HCT116 (cell line): ENCODE data around the gene TAMALIN. TPM values are rescaled to one million over a fixed set of nuclear protein-coding genes. Genes with fewer than 3 reads are reported as not detected.

ENCODE experiments used
- ATAC-seq: fragments of 200-7000 bp; cut with Tn5 transposase; 2 replicates; pipeline ENCODE4 v1.9.1; 2020; ENCODE audit warnings: mild to moderate bottlenecking, moderate library complexity
- BruUV-seq: library from RNA; stranded (reverse); fragments of 400-500 nt; replicated peaks from 2 replicates; lab custom pipeline; 2021; lab: Mats Ljungman, UMichigan
- CTCF ChIA-PET: fragments of 300-600 bp; sonication (Branson Sonifier 250); formaldehyde crosslinking; loops from one replicate; lab custom pipeline; 2021; ENCODE audit warnings: antibody characterized with exemption; lab: Charles Lee
- POLR2A ChIA-PET: fragments of 300-600, 350-600 bp; sonication (Branson Sonifier 250); formaldehyde crosslinking; loops from one replicate; lab custom pipeline; 2021; ENCODE audit warnings: antibody characterized with exemption; lab: Charles Lee
- RAD21 ChIA-PET, 2 experiments: fragments of 300-600 bp; sonication (Branson Sonifier 250); formaldehyde crosslinking; loops; one replicate each; lab custom pipeline; 2023; ENCODE audit warnings: low total read pairs in 2 of 2; ENCODE audit not compliant: uncharacterized antibody in 2 of 2, unreplicated experiment in 2 of 2, low non-redundant PET in 1 of 2; lab: Charles Lee
- DNase-seq: peaks from one replicate; pipeline ENCODE4 v3.0.0-alpha.2; 2010; ENCODE audit warnings: low read depth, low spot score
- H2AFZ ChIP-seq: fragments of 200-600 bp; shearing (Covaris generic), sonication (generic); 2 replicates; pipeline ENCODE4 v1.6.1; 2017; ENCODE audit warnings: low read depth, mixed run types, mixed read lengths, antibody characterized with exemption, low read length; ENCODE audit not compliant: poor library complexity, severe bottlenecking
- H3K27ac ChIP-seq: 2 replicates; pipeline ENCODE4 v1.5.1; 2012; ENCODE audit warnings: low read depth, low read length
- H3K27me3 ChIP-seq: fragments of 200-600 bp; sonication (generic); 2 replicates; pipeline ENCODE4 v1.6.1; 2016; ENCODE audit warnings: mixed run types, low read length, mixed read lengths; ENCODE audit not compliant: insufficient read depth
- H3K36me3 ChIP-seq, 2 experiments: fragments of 200-500 bp in 1 of 2; fragments of 200-600 bp in 1 of 2; sonication (Bioruptor generic) in 1 of 2; sonication (generic) in 1 of 2; 2 replicates each; pipeline versions ENCODE4 v1.5.1 to v1.6.1; 2014 to 2016; ENCODE audit warnings: low read length in 2 of 2, inconsistent platforms in 1 of 2, mixed read lengths in 1 of 2, mixed run types in 1 of 2; ENCODE audit not compliant: insufficient read depth in 2 of 2, control insufficient read depth in 1 of 2
- H3K4me1 ChIP-seq, 2 experiments: fragments of 200-600 bp in 1 of 2; sonication (generic) in 1 of 2; 2 replicates each; pipeline versions ENCODE4 v1.5.1 to v1.6.1; 2012 to 2017; ENCODE audit warnings: low read length in 2 of 2, inconsistent platforms in 1 of 2, mild to moderate bottlenecking in 1 of 2, mixed read lengths in 1 of 2, mixed run types in 1 of 2, moderate library complexity in 1 of 2; ENCODE audit not compliant: insufficient read depth in 2 of 2, control insufficient read depth in 1 of 2
- H3K4me2 ChIP-seq: fragments of 200-600 bp; sonication (generic); 2 replicates; pipeline ENCODE4 v1.6.1; 2017; ENCODE audit warnings: mixed run types, low read length, mixed read lengths
- H3K4me3 ChIP-seq, 2 experiments: fragments of 200-600 bp in 1 of 2; sonication (generic) in 1 of 2; replicated peaks in 1 of 2; 2 replicates each; pipeline ENCODE4 v1.5.1; 2011 to 2016; ENCODE audit warnings: low read length in 2 of 2, control low read depth in 1 of 2, low read depth in 1 of 2, mild to moderate bottlenecking in 1 of 2, mixed read lengths in 1 of 2, mixed run types in 1 of 2
- H3K79me2 ChIP-seq: fragments of 200-600 bp; sonication (generic); 2 replicates; pipeline ENCODE4 v1.6.1; 2017; ENCODE audit warnings: mild to moderate bottlenecking, mixed run types, low read length, moderate library complexity, mixed read lengths; ENCODE audit not compliant: insufficient read depth
- H3K9ac ChIP-seq: fragments of 200-600 bp; sonication (generic); 2 replicates; pipeline ENCODE4 v1.6.1; 2016; ENCODE audit warnings: low read length, mixed read lengths
- H3K9me2 ChIP-seq: fragments of 200-600 bp; sonication (generic), shearing (Covaris generic); 2 replicates; pipeline ENCODE4 v1.6.1; 2017; ENCODE audit warnings: mixed run types, mild to moderate bottlenecking, moderate library complexity; ENCODE audit not compliant: insufficient read depth
- H3K9me3 ChIP-seq, 2 experiments: fragments of 200-500 bp in 1 of 2; fragments of 200-600 bp in 1 of 2; sonication (Bioruptor generic) in 1 of 2; sonication (generic) in 1 of 2; 2 replicates each; pipeline ENCODE4 v1.6.1; 2014 to 2017; ENCODE audit warnings: low read length in 2 of 2, mixed read lengths in 2 of 2, inconsistent platforms in 1 of 2, low read depth in 1 of 2, mild to moderate bottlenecking in 1 of 2, mixed run types in 1 of 2, moderate library complexity in 1 of 2; ENCODE audit not compliant: control insufficient read depth in 1 of 2, insufficient read depth in 1 of 2
- H4K20me1 ChIP-seq: fragments of 200-600 bp; sonication (generic), shearing (Covaris generic); 2 replicates; pipeline ENCODE4 v1.6.1; 2017; ENCODE audit warnings: mixed run types, mild to moderate bottlenecking, moderate library complexity; ENCODE audit not compliant: insufficient read depth
- CBX3 ChIP-seq: IDR thresholded peaks from 2 replicates; pipeline ENCODE4 v1.6.1; 2012; ENCODE audit warnings: low read depth
- CEBPB ChIP-seq: IDR thresholded peaks from 2 replicates; pipeline ENCODE4 v1.6.1; 2012; ENCODE audit warnings: low read depth
- EGR1 ChIP-seq: IDR thresholded peaks from 2 replicates; pipeline ENCODE4 v1.6.1; 2012; ENCODE audit warnings: low read depth
- ELF1 ChIP-seq: IDR thresholded peaks from 2 replicates; pipeline ENCODE4 v1.6.1; 2012; ENCODE audit warnings: low read depth, borderline replicate concordance
- EZH2phosphoT487 ChIP-seq: fragments of 200-600 bp; IDR thresholded peaks from 2 replicates; pipeline ENCODE4 v1.6.1; 2018; ENCODE audit warnings: antibody characterized with exemption, borderline replicate concordance
- FOSL1 ChIP-seq: IDR thresholded peaks from 2 replicates; pipeline ENCODE4 v1.6.1; 2012; ENCODE audit warnings: low read depth
- JUND ChIP-seq: IDR thresholded peaks from 2 replicates; pipeline ENCODE4 v1.6.1; 2012
- POLR2AphosphoS5 ChIP-seq: IDR thresholded peaks from 2 replicates; pipeline ENCODE4 v1.6.1; 2011; ENCODE audit warnings: mild to moderate bottlenecking, low read depth, low read length, moderate library complexity
- RAD21 ChIP-seq: IDR thresholded peaks from 2 replicates; pipeline ENCODE4 v1.6.1; 2012; ENCODE audit warnings: low read depth, mild to moderate bottlenecking
- SP1 ChIP-seq: IDR thresholded peaks from 2 replicates; pipeline ENCODE4 v1.6.1; 2012; ENCODE audit warnings: low read depth
- TCF7L2 ChIP-seq: IDR thresholded peaks from 2 replicates; pipeline ENCODE4 v1.7.0; 2011; ENCODE audit warnings: borderline replicate concordance, inconsistent platforms; ENCODE audit not compliant: insufficient read depth, insufficient read length; ENCODE audit errors: extremely low read depth
- ZNF274 ChIP-seq: fragments of 200-500 bp; sonication (Bioruptor generic); IDR thresholded peaks from 2 replicates; pipeline ENCODE4 v1.6.1; 2014; ENCODE audit warnings: mild to moderate bottlenecking, low read depth, low read length, inconsistent platforms
- intact Hi-C: fragments of 100-400 bp; cut with micrococcal nuclease; formaldehyde crosslinking; loops from 2 replicates; pipeline ENCODE4 v1.10.0; 2022
- total RNA-seq: library from RNA; stranded (reverse); gene quantifications from one replicate; pipeline ENCODE4 v1.2.1, GENCODE V29; 2021; ENCODE audit not compliant: unreplicated experiment

The TAMALIN gene
- total RNA-seq, 1 experiment from 2014 or later: 1.1 TPM

DNA sequence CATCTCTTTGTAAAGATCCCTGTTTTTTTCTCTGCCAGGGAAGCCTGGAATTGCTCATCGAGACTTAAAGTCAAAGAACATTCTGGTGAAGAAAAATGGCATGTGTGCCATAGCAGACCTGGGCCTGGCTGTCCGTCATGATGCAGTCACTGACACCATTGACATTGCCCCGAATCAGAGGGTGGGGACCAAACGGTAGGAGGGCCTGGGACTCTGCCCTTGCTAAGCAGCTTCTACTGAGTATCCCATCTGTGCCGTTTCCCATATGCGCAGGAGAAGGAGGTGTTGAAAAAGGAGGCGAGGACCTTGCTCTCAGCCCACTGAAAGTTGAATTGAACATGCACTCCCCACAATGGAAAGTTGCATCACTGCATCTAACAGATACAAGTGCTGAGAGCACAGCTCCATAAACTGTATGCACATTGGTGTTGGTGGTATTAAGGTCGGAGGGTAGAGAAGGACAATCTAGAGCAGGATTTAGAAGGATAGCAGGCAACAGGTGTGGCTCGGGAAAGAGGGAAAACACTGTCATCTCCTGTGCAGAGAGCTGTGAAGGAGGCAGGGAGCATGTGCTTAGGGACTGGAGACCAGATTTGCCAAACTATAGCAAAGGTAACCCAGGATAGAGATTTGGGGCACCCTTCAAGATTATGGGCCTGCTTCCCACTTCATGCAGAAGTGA is 21.5 kb upstream of the TAMALIN start:
- ATAC-seq: no peak
- CTCF ChIA-PET: interaction anchor here (1.0 kb wide), 1 partner anchor 135 kb away, joined by 3 read pairs; no protein-coding TSS in a partner anchor

DNA sequence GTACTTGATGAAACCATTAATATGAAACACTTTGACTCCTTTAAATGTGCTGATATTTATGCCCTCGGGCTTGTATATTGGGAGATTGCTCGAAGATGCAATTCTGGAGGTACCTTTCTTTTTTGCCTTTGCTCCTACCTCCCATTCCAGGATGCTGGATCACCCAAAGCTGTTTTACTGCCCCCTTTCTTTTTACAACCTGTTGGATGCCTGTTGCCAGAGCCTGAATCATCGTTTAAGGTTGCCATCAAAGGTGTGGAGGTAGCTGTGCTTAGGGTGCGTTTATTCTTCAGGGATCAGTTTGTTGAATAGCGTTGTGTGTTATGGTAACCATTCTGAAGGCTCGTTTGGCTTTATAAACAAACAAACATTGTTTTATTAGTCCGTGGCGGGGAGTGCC is 19.9 kb upstream of the TAMALIN start:
- Histone ChIP-seq H3K9ac (no peak overlapping the region), H3K9me3 (no peaks in the 10 kb centered on the region), H3K27me3 (no peaks in the 10 kb centered on the region), H3K9me2 (no peaks in the 10 kb centered on the region), H3K36me3 (peaks cover 28 to 32% of the 10 kb centered on the region in 2 experiments; a peak in 3 of 4 replicates), H3K4me2 (no peak overlapping the region), H3K27ac (no peak overlapping the region), H4K20me1 (no peaks in the 10 kb centered on the region), H2AFZ (no peak overlapping the region), H3K4me1 (no peaks in the 10 kb centered on the region), H3K4me3 (no peak overlapping the region), H3K79me2 (no peaks in the 10 kb centered on the region)
- ATAC-seq (no peak), DNase-seq (no peak)
- ChIA-PET CTCF (no interaction called here), POLR2A (no interaction called here), RAD21 (no interaction called here)
- TF ChIP-seq RAD21 (no peak), FOSL1 (no peak), TCF7L2 (no peak), CEBPB (no peak), ELF1 (no peak), EZH2phosphoT487 (no peak), SP1 (no peak), JUND (no peak), EGR1 (no peak), ZNF274 (no peak), POLR2AphosphoS5 (no peak)
- no TSS peak for BruUV-seq
- intact Hi-C loops: no loop called here

More for the DNA sequence above, 21.5 kb upstream of the TAMALIN start:
- no peak overlapping the region for H2AFZ ChIP-seq
- POLR2A ChIA-PET: no interaction called here
- no peak overlapping the region for H3K27ac ChIP-seq
- H3K4me2 ChIP-seq: no peak overlapping the region
- RAD21 ChIA-PET: no interaction called here
- no peak for TF ChIP-seq CBX3
- H3K4me1 ChIP-seq: no peaks in the 10 kb centered on the region
- no peaks in the 10 kb centered on the region for H3K9me2 ChIP-seq
- H3K36me3 ChIP-seq: peaks cover 37 to 38% of the 10 kb centered on the region in 2 experiments
- DNase-seq: no peak
- no peak overlapping the region for H3K9ac ChIP-seq
- BruUV-seq: no TSS peak
- H3K79me2 ChIP-seq: no peaks in the 10 kb centered on the region
- H3K4me3 ChIP-seq: no peak overlapping the region
- H3K27me3 ChIP-seq: no peaks in the 10 kb centered on the region
- no peaks in the 10 kb centered on the region for H4K20me1 ChIP-seq
- H3K9me3 ChIP-seq: no peaks in the 10 kb centered on the region
- intact Hi-C loops: no loop called here
